Psoas muscle (tissue), 8 donors: ENCODE results near the gene BGN. TPM values are rescaled to one million over a fixed set of nuclear protein-coding genes. Genes with fewer than 3 reads are reported as not detected.

ENCODE experiments used
- ATAC-seq, 4 donors: fragments of 200-7000 bp; cut with Tn5 transposase; one replicate each; pipeline ENCODE4 v1.9.1; 2020; ENCODE audit warnings: moderate library complexity in 3 of 4, mild to moderate bottlenecking in 2 of 4
- DNase-seq, 2 donors: peaks; one replicate each; pipeline ENCODE4 v3.0.0-alpha.2; 2020
- H3K27ac ChIP-seq: fragments of 200-600 bp; one replicate; pipeline ENCODE4 v1.8.0; 2022
- H3K27me3 ChIP-seq, 3 donors: fragments of 200-600 bp in 1 of 3; one replicate each; pipeline versions ENCODE4 v1.6.1 to v1.8.0; 2013 to 2022; ENCODE audit warnings: low read length in 2 of 3, mild to moderate bottlenecking in 2 of 3, moderate library complexity in 1 of 3; ENCODE audit not compliant: insufficient read depth in 3 of 3
- H3K36me3 ChIP-seq, 2 donors: fragments of 200-600 bp in 1 of 2; one replicate each; pipeline versions ENCODE4 v1.6.1 to v1.8.0; 2013 to 2022; ENCODE audit warnings: low read depth in 1 of 2, mild to moderate bottlenecking in 1 of 2, moderate library complexity in 1 of 2; ENCODE audit not compliant: insufficient read depth in 1 of 2
- H3K4me1 ChIP-seq: fragments of 200-600 bp; one replicate; pipeline ENCODE4 v1.8.0; 2022
- H3K4me3 ChIP-seq: fragments of 200-600 bp; one replicate; pipeline ENCODE4 v1.8.0; 2022; ENCODE audit warnings: mild to moderate bottlenecking
- H3K9me3 ChIP-seq: fragments of 200-600 bp; one replicate; pipeline ENCODE4 v1.8.0; 2022
- CTCF ChIP-seq: fragments of 200-600 bp; IDR thresholded peaks from one replicate; pipeline ENCODE4 v1.8.0; 2022; ENCODE audit warnings: antibody characterized with exemption
- WGBS, 3 donors: extraction: QIAGEN DNeasy Blood & Tissue Kit; methylation state at CpG; one replicate each; pipeline versions ENCODE4 v1.1.6 to v1.1.7; 2013; 5-methylcytosine and 5-hydroxymethylcytosine counted together
- intact Hi-C, 2 donors: fragments of 100-400 bp; cut with DNase I; formaldehyde crosslinking; loops; one replicate each; pipeline versions ENCODE4 v1.11.0 to v1.14.2; 2022
- polyA plus RNA-seq, 3 donors: library from polyadenylated mRNA; stranded (reverse); fragments of 200-250 nt; gene quantifications; one replicate each; pipeline ENCODE4 v1.2.3, GENCODE V29; 2013
- total RNA-seq, 4 donors: library from RNA; stranded (reverse); fragmentation: NEBNext Ultra II Directional in 2 of 4; extraction: Animal tissue kit (Norgen Biotek cat#: 25700) in 2 of 4; gene quantifications; one replicate each; pipeline versions ENCODE4 v1.2.1 to v1.2.4, GENCODE V29; 2021 to 2023
- donor health status: healthy with polysubstance abuse.
- donor health status: DM: no; HTN: no; CAD: no; lungs with moderate emphysema.
- donor health status: Bipolar disorder and iron deficiency.
- donor health status: healthy.
- donor health status: DM: yes; HTN: yes; CAD: no.
- donor health status: DM: no; HTN: no; CAD: no.
- donor health status: DM: no; HTN: no; CAD: no.
- donor health status: DM: yes; HTN: yes; CAD: no.

BGN gene
- total and polyA plus RNA-seq, 7 donors = 6.7 to 62.4 (median 12.6) TPM

DNA sequence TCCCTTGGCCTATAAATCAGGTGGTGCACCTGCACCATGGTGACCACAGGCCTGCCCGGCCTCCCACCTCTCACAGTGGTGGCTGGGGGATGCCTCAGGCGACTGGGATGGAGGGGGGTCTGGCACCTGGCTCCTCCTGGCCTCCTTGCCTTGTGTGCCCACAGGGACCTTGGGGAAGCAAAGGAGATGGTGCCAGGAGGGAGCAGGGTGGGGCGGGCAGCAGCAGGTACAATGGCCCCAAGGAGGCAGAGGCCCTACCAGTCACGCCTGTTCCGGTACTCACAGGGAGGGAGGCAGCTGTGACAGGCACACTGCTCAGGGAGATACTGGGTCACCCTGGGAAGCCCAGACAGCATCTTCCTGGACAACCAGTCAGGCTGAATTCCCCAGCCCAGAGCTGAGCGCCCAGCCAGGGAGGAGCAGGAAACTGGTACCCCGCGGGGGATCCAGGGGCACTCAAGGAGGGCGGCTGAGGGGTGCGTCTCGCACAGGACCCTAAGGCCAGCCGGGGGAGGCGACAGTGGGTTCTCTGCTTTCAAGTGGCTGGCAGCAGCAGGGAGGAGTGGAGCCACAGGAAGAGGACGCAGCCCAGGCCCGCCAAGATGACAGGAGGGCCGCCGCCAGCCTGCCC is 47.7 kb upstream of the BGN start:
- DNase-seq = no peak
- Histone ChIP-seq H3K36me3 (no peaks in the 10 kb centered on the region), H3K4me1 (no peaks in the 10 kb centered on the region), H3K9me3 (no peaks in the 10 kb centered on the region), H3K4me3 (no peak overlapping the region), H3K27me3 (peaks cover 0 to 3% (median 0%) of the 10 kb centered on the region in 3 donors), H3K27ac (no peak overlapping the region)
- intact Hi-C loops = no loop called here
- WGBS, 3 donors = 86 to 98% (median 90%) methylated on average over 3 to 17 of the region's 17 CpGs
- no peak for ATAC-seq
- no peak for TF ChIP-seq CTCF

DNA sequence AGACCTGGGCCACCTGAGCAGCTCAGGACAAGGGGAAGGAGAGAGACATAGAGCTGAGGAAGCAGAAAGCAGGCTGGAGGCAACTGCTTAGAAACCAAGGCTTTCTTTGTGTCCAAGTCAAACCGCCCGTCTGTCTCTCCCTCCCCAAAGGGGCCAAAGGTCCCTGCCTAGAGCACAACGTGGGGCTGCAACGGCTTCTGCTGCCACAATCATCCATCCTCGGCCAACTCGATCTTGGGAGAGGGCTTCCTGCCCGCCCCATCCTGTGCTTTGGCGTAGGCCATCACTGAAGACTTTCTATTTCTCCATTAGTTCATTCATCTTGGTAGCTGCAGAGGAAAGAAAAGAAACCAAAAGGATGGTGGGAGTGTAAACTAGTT is 47.2 kb upstream of the BGN start:
- H3K4me3 ChIP-seq = no peak overlapping the region
- H3K4me1 ChIP-seq = no peaks in the 10 kb centered on the region
- no peak for ATAC-seq
- no peaks in the 10 kb centered on the region for H3K9me3 ChIP-seq
- H3K27me3 ChIP-seq = peaks cover 0 to under 1% (median 0%) of the 10 kb centered on the region in 3 donors
- no peak for DNase-seq
- WGBS, 3 donors = 84 to 97% (median 92%) methylated on average over 6 to 8 of the region's 8 CpGs
- TF ChIP-seq CTCF = no peak
- intact Hi-C loops = no loop called here
- H3K27ac ChIP-seq = no peak overlapping the region
- no peaks in the 10 kb centered on the region for H3K36me3 ChIP-seq

- Histone ChIP-seq H3K27ac (no peak overlapping the region), H3K27me3 (no peaks in the 10 kb centered on the region), H3K36me3 (no peaks in the 10 kb centered on the region), H3K4me3 (no peak overlapping the region), H3K9me3 (no peaks in the 10 kb centered on the region), H3K4me1 (no peaks in the 10 kb centered on the region)
- ATAC-seq (no peak), DNase-seq (no peak)
- intact Hi-C loops = no loop called here
- no peak for TF ChIP-seq CTCF
- WGBS, 3 donors = 82 to 98% (median 95%) methylated on average over 13 to 21 of the region's 21 CpGs
These were observed 46.0 kb upstream of the BGN start for GRCh38 chrX:153448556-153449367.

GRCh38 chrX:153449368-153450113 is 45.2 kb upstream of the BGN start:
- intact Hi-C loops = no loop called here
- DNase-seq (no peak), ATAC-seq (no peak)
- no peaks in the 10 kb centered on the region for H3K27me3 ChIP-seq
- no peaks in the 10 kb centered on the region for H3K36me3 ChIP-seq
- H3K9me3 ChIP-seq = no peaks in the 10 kb centered on the region
- 75 to 95% (median 93%) methylated on average over 11 to 15 of the region's 15 CpGs for WGBS, 3 donors
- H3K4me3 ChIP-seq = no peak overlapping the region
- no peaks in the 10 kb centered on the region for H3K4me1 ChIP-seq
- no peak overlapping the region for H3K27ac ChIP-seq
- TF ChIP-seq CTCF = no peak
